Fibroblast of lung (primary cell): ENCODE measurements around the gene B9D1. TPM values are rescaled to one million over a fixed set of nuclear protein-coding genes. Genes with fewer than 3 reads are reported as not detected.

ENCODE experiments used
- DNase-seq, 2 donors: peaks; one replicate each; pipeline versions ENCODE4 v3.0.0 to v3.0.0-alpha.2; 2010; ENCODE audit warnings: low read depth in 2 of 2
- H2AFZ ChIP-seq: 2 replicates; pipeline ENCODE4 v1.5.1; 2012; ENCODE audit warnings: low read length, control low read depth, inconsistent platforms
- H3K27ac ChIP-seq: 2 replicates; pipeline ENCODE4 v1.5.1; 2011; ENCODE audit warnings: low read length, control low read depth; ENCODE audit not compliant: insufficient read depth
- H3K27me3 ChIP-seq: 2 replicates; pipeline ENCODE4 v1.5.1; 2011; ENCODE audit warnings: mild to moderate bottlenecking, low read length; ENCODE audit not compliant: control insufficient read depth, insufficient read depth
- H3K36me3 ChIP-seq: 2 replicates; pipeline ENCODE4 v1.5.1; 2011; ENCODE audit warnings: low read length; ENCODE audit not compliant: control insufficient read depth, insufficient read depth
- H3K4me1 ChIP-seq: 2 replicates; pipeline ENCODE4 v1.5.1; 2011; ENCODE audit warnings: low read length; ENCODE audit not compliant: control insufficient read depth, insufficient read depth; ENCODE audit errors: extremely low read depth
- H3K4me2 ChIP-seq: 2 replicates; pipeline ENCODE4 v1.5.1; 2011; ENCODE audit warnings: low read length, control low read depth; ENCODE audit not compliant: insufficient read depth; ENCODE audit errors: extremely low read depth
- H3K4me3 ChIP-seq, 4 experiments: fragments of 200-600 bp in 1 of 4; sonication (generic) in 1 of 4; replicated peaks in 1 of 4; 2 replicates each; pipeline ENCODE4 v1.5.1; 2011 to 2016; ENCODE audit warnings: low read length in 4 of 4, low read depth in 3 of 4, mild to moderate bottlenecking in 3 of 4, control low read depth in 2 of 4, inconsistent platforms in 1 of 4, mixed read lengths in 1 of 4; ENCODE audit not compliant: insufficient read depth in 1 of 4; ENCODE audit errors: control extremely low read depth in 1 of 4
- H3K79me2 ChIP-seq: 2 replicates; pipeline ENCODE4 v1.5.1; 2012; ENCODE audit warnings: mild to moderate bottlenecking, low read length, inconsistent platforms; ENCODE audit not compliant: control insufficient read depth, insufficient read depth
- H3K9ac ChIP-seq: 2 replicates; pipeline ENCODE4 v1.5.1; 2011; ENCODE audit warnings: mild to moderate bottlenecking, low read length, control low read depth; ENCODE audit not compliant: insufficient read depth
- H3K9me3 ChIP-seq: 2 replicates; pipeline ENCODE4 v1.5.1; 2012; ENCODE audit warnings: low read depth, low read length; ENCODE audit not compliant: control insufficient read depth, insufficient read depth
- H4K20me1 ChIP-seq: 2 replicates; pipeline ENCODE4 v1.5.1; 2011; ENCODE audit warnings: low read length; ENCODE audit not compliant: control insufficient read depth, insufficient read depth; ENCODE audit errors: extremely low read depth
- EZH2 ChIP-seq: IDR thresholded peaks from 2 replicates; pipeline ENCODE4 v1.5.1; 2012; ENCODE audit warnings: low read length, control low read depth, mild to moderate bottlenecking; ENCODE audit errors: missing control alignments
- polyA plus RNA-seq, 2 donors: library from polyadenylated mRNA; depleted of rRNA in 1 of 2; stranded (reverse) in 1 of 2; unstranded in 1 of 2; fragments of >200 nt; gene quantifications; 2 replicates each; pipeline ENCODE4 v1.2.1, GENCODE V29; 2011 to 2012; ENCODE audit warnings: missing spikeins in 1 of 2
- total RNA-seq: library from RNA; depleted of rRNA; stranded (reverse); fragments of >200 nt; gene quantifications from 2 replicates; pipeline ENCODE4 v1.2.1, GENCODE V29; 2014
- TF ChIP-seq, protein P1 (sequence below), 2 donors: IDR thresholded peaks in 1 of 2; conservative IDR thresholded peaks in 1 of 2; 1 replicate in 1 of 2; 2 replicates in 1 of 2; pipeline ENCODE4 v1.5.1; 2011 to 2012; ENCODE audit warnings: low read length in 2 of 2, control low read depth in 1 of 2, inconsistent platforms in 1 of 2, low read depth in 1 of 2, mild to moderate bottlenecking in 1 of 2

The B9D1 gene
- total and polyA plus RNA-seq, 2 donors (not counting 1 experiment from before 2014, with no cell fraction given) = 35.7 to 38.5 TPM

DNA sequence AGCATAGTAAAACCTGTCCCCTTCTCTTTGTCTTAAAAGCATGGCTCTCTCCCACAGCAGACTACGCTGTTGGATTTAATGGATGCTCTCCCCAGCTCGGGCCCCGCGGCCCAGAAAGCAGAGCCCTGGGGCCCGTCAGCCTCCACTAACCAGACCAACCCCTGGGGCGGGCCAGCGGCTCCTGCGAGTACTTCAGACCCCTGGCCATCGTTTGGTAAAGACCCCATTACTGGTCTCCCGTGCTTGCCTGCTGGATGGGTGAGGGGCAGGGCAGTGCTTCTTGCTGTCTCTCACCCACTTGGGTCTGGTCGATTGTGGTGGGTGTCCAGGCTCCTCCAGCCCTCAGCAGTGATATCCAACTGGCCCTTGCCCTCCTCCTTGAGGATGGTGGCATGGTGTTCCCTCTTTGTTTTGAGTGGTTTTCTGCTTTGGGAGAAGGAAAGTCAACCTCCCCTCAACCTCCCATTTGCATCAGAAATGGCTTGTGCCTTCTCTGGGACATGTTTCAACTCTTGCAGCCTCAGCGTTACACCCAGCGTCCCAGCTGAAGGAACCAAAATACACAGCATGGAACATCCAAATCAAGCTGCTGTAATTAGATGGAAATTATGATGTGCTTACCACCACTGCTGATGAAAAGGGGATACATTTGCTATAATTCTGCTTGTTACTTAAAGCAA, 49.3 kb downstream of the B9D1 start:
- no peaks in the 10 kb centered on the region for H3K27me3 ChIP-seq
- TF ChIP-seq, protein P1, sequence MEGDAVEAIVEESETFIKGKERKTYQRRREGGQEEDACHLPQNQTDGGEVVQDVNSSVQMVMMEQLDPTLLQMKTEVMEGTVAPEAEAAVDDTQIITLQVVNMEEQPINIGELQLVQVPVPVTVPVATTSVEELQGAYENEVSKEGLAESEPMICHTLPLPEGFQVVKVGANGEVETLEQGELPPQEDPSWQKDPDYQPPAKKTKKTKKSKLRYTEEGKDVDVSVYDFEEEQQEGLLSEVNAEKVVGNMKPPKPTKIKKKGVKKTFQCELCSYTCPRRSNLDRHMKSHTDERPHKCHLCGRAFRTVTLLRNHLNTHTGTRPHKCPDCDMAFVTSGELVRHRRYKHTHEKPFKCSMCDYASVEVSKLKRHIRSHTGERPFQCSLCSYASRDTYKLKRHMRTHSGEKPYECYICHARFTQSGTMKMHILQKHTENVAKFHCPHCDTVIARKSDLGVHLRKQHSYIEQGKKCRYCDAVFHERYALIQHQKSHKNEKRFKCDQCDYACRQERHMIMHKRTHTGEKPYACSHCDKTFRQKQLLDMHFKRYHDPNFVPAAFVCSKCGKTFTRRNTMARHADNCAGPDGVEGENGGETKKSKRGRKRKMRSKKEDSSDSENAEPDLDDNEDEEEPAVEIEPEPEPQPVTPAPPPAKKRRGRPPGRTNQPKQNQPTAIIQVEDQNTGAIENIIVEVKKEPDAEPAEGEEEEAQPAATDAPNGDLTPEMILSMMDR (conservative IDR thresholded peaks at IDR 0.05 in 1 of 2, IDR thresholded peaks at IDR 0.05 in 1 of 2; ENCODE audit: low read depth in 1 of 2, low read length in 2 of 2) = no peak
- TF ChIP-seq EZH2 = no peak
- no peak overlapping the region for H3K4me2 ChIP-seq
- no peak overlapping the region for H2AFZ ChIP-seq
- no peaks in the 10 kb centered on the region for H3K9me3 ChIP-seq
- H3K36me3 ChIP-seq = peaks cover 9% of the 10 kb centered on the region
- DNase-seq = no peak
- no peak overlapping the region for H3K4me3 ChIP-seq
- no peak overlapping the region for H3K27ac ChIP-seq
- H3K4me1 ChIP-seq = peaks cover 6% of the 10 kb centered on the region
- no peak overlapping the region for H3K9ac ChIP-seq
- H4K20me1 ChIP-seq = no peaks in the 10 kb centered on the region
- no peaks in the 10 kb centered on the region for H3K79me2 ChIP-seq

GRCh38 chr17:19312406-19312805, 50.1 kb downstream of the B9D1 start:
- DNase-seq = no peak
- no peak overlapping the region for H3K27ac ChIP-seq
- no peak overlapping the region for H3K4me2 ChIP-seq
- H3K36me3 ChIP-seq = peaks cover 6% of the 10 kb centered on the region
- TF ChIP-seq EZH2 = no peak
- TF ChIP-seq, protein P1 (conservative IDR thresholded peaks at IDR 0.05 in 1 of 2, IDR thresholded peaks at IDR 0.05 in 1 of 2; ENCODE audit: low read depth in 1 of 2, low read length in 2 of 2) = no peak
- no peak overlapping the region for H3K4me3 ChIP-seq
- H3K9ac ChIP-seq = no peak overlapping the region
- peaks cover 2% of the 10 kb centered on the region for H3K4me1 ChIP-seq
- no peaks in the 10 kb centered on the region for H4K20me1 ChIP-seq
- no peak overlapping the region for H2AFZ ChIP-seq
- no peaks in the 10 kb centered on the region for H3K79me2 ChIP-seq
- H3K9me3 ChIP-seq = no peaks in the 10 kb centered on the region
- H3K27me3 ChIP-seq = no peaks in the 10 kb centered on the region

GRCh38 chr17:19311421-19312215, 50.9 kb downstream of the B9D1 start:
- H3K27me3 ChIP-seq = no peaks in the 10 kb centered on the region
- H3K9me3 ChIP-seq = no peaks in the 10 kb centered on the region
- H3K4me1 ChIP-seq = peaks cover 2% of the 10 kb centered on the region
- TF ChIP-seq, protein P1 (conservative IDR thresholded peaks at IDR 0.05 in 1 of 2, IDR thresholded peaks at IDR 0.05 in 1 of 2; ENCODE audit: low read depth in 1 of 2, low read length in 2 of 2) = no peak
- TF ChIP-seq EZH2 = no peak
- no peak overlapping the region for H3K4me3 ChIP-seq
- peak in 1 of 2 donors; percentile 40 for DNase-seq
- H3K4me2 ChIP-seq = no peak overlapping the region
- no peak overlapping the region for H3K27ac ChIP-seq
- H4K20me1 ChIP-seq = no peaks in the 10 kb centered on the region
- H3K9ac ChIP-seq = no peak overlapping the region
- H3K79me2 ChIP-seq = no peaks in the 10 kb centered on the region
- peaks cover 6% of the 10 kb centered on the region for H3K36me3 ChIP-seq
- H2AFZ ChIP-seq = no peak overlapping the region
